HG03342 (cell line): ENCODE results near the gene TSPAN9.

Experiments used
- ATAC-seq: cut with Tn5 transposase; IDR thresholded peaks from one replicate; pipeline ENCODE4 v1.9.1; 2021; ENCODE audit warnings: mild to moderate bottlenecking, moderate library complexity; ENCODE audit not compliant: unreplicated experiment

TSPAN9 gene

DNA sequence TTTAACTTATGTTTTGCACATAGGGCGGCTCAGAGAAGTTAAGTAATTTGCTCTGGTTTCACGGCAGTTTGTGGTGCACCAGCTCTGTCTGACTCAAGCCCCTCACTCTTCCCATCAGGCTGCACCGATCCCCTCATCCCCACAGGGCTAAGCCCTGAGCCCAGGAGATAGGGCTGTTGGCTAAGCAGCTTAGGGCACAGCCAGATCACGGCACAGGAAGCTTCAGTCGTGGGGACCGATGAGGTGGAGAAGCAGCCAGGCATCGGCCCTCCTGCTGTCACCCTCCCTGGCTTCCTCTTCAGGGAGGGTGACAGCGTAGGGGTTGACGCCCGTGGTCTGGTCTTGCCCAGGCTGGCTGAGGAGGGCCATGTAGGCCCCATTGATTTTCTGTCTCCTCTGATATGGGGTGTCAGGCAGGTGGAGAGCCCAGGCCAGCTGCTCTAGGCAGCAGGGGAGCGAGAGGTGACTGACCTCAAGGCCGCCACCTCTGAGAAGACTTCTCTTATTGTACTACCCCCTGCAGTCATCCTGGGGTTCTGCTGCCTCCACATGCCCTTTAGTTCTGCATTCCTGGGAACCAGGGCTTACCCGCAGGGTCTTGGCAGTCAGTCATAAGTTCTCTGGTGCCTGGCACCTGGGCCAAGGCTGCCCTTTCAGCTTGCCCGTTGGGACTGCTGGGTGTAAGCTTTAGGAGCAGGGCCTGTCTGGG is 166.4 kb downstream of the TSPAN9 start:
- ATAC-seq = no peak

DNA sequence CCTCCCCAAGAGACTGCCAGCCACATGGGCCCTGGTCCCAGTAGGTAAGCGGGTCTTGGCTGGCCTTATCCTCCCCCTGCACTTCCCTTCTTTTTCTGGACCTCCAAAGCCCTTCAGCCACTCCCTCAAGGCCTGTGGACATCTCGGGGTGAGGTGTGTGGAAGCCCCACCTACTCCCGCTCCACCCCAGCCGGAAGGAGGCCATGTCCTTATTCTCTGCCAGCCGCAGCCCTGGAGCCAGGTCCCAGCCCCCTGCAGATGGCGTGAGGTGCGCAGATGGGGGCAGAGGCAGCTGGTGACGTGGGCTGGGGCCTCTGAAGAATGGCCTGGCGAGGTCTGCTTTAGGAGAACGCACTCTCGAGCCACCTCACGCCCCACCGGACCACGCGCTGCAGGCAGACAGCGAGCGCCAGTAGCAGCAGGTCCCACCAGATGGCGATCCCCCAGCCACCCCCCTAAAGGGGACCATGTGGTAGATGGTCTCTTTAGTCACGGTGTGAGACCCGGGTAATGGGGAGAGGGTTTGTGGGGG is 167.1 kb downstream of the TSPAN9 start:
- ATAC-seq = no peak

DNA sequence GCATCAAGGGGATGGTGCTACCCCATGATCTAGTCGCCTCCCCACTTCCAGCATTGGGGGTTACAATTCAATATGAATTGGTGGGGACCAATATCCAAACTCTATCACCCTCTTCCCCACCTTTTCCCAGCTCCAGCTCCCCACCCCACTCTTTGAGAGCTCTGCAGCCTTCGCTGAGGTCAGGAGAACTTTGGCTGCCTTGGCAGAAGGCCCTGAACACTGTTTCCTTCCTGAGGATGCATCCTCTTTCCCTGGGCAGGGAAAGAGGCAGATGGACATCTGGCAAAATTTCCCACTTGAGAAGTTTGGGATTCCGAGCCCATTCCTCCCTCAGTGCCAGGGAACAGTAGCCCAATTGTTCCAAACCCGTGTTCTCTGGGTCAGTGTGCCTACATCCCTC is 169.1 kb downstream of the TSPAN9 start:
- no peak for ATAC-seq

DNA sequence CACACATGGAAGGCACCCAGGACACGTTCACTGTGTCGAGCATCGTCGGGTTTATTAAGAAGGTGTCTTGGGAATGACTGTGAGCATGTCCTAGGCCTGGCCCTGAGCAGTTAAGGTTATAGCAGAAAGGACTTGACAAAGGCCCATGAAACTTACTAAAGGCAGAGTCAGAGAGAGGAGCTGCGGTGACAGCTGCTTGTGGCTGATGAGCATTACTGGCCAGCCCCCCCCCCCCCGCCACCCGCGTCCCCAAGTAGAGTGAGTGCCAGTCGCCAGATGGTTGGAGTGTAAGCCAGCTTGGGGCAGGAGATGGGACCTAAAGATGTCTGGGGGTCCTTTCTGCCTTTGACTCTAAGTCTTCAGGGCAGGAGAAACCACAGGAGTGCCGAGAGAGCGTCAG is 169.9 kb downstream of the TSPAN9 start:
- ATAC-seq = no peak

DNA sequence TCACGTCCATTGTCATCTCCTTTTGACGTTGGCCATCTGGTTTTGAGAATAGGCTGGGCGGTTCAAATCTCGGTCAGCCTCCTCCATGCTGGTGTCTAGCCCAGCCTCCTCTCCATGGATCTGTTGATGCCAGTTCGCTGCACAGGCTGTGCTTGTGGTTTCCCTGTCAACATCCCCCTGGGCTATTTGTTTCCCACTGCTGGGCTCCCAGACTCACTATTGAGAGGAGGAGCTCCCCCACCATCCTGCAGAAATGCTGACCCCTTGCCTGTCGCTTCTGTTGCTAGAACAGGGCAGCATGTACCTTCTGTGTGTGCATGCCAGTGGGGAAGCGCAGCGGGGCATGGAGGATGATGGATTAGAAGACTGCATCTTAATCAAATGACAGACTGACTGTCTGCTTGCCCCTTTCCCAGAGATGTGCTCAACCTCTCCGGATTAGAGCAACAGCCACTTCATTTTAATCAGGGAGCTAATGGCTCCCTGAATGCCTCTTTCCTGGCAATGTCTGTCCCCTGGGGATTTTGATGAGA is 170.5 kb downstream of the TSPAN9 start:
- no peak for ATAC-seq

DNA sequence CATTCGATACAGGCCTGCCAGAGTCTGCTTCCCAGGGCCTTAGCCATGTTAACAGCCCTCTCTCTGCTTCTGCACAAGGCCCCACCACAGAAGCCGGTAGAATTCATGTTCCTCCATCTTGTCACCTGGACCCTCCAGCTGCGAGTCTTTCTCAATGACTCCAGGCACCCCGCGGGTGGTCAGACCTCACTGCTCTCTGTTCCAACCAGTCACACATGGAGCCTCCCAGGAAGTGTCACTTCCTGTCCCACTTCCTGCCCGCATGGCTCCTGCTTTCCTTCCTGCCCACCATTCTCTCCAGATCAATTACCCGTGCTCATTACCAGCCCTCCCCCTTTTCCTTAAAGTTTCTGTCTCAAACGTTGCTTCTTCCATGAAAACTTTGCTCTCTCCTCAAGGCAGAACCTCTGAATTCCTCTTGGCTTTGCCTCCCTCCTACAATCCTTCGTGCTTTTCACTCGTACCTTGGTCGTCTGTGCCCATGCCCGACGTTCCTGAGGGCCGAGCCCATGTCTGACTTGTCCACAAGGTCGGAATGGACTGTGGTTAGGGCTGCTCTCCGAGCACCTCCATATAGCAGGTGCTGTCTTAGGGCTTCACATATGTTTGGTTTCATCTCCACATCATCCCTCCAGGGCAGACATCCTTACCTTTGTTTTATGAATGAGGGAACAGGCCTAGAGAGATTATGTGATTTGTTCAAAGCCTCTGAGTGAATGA is 172.1 kb downstream of the TSPAN9 start:
- ATAC-seq = no peak

DNA sequence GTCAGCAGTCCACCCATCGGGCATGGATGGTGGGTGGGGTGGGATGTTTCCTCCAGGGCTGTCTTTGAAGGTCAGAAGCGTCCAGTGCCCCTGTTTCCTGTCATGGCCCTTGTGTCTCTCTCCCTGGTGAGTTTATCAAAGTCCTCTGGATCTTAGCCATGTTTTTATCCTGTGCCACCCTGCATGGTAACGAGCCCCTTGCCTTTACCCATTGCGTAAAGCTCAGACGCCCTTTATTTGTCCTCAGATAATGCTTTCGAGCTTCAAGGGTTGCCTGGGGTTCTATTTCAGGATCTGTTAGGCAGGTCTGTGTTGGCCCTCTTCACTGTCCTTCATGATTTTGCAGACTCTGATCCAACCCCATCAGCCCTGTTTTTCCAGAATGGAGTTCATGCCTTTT is 172.9 kb downstream of the TSPAN9 start:
- no peak for ATAC-seq

DNA sequence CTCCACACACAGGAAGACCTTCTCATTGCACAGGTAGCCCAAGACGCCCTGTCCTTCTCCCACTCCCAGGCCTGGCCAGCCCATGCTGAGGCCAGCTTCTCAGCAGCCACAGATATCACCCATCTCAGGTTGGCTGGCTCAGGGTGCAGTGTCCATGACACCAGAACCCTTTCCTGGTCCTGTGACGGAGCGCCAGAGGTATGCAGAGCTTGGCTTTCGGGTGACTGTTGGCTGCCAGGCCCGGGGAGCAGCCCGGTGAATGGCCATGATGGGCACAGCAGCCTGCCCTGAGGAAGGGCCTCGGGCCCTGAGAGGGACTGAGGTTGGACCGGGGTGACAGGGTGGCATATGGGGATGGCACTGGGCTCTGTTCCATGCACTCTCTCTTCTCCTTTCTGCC is 173.4 kb downstream of the TSPAN9 start:
- ATAC-seq = no peak

DNA sequence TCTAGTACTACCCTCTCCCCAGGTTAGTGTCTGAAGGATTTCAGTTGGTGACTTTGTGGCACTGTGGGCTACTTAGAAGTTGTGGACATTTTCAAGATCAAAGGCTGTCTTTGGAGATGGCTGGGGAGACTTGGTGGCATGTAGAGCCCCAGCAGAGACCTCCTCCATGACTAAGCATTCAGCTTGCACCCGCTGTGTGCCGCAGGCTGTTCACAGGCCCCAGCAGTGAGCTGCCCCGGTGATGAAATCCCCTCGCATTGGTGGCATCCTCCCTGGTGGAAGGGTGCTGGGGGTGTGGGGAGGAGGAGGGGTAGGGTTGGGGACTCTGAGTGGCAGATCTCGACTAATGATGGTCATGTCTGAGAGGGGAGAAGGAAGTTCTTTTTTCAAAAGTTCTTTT is 173.9 kb downstream of the TSPAN9 start:
- no peak for ATAC-seq

DNA sequence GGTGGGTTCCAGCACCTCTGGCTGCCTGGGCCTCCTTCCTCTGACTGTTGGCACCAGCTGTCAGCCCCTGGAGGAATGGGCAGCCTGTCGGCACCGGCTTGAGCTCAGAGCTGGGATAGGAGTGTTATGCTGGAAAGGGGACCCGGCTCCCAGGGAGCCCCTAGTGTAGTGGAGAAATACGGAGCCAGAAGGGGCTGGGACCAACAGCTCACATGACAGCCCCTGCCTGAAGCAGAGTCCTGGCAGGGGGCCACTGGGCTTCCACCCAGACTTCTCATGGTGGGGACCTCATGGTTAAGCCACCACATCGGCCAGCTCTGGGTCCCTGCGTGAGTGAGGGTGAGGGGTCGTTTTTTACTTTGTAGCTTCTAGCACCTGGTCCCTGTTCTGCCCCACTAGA is 174.5 kb downstream of the TSPAN9 start:
- ATAC-seq = no peak

DNA sequence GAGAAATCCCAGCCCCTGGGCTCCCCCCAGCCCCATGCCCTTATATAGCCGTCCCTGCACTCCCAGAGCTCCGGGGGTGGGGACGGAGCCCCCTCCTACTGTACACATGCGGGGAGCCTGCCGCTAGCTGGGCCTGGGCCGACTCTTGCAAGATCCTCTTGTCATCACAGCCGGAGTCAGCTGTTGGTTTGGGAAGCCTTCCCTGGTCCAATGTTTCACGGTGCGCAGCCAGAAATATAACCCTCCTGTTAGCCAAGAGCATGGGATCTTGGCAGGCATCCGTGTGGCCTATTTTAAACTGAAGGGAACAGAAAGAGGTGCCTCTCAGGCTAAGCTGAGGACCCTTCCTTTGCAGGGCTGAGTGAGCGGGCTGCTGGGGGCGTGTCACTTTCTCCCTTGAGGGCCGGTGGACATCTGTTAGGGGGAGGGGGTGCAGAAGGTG is 175.3 kb downstream of the TSPAN9 start:
- ATAC-seq = no peak

DNA sequence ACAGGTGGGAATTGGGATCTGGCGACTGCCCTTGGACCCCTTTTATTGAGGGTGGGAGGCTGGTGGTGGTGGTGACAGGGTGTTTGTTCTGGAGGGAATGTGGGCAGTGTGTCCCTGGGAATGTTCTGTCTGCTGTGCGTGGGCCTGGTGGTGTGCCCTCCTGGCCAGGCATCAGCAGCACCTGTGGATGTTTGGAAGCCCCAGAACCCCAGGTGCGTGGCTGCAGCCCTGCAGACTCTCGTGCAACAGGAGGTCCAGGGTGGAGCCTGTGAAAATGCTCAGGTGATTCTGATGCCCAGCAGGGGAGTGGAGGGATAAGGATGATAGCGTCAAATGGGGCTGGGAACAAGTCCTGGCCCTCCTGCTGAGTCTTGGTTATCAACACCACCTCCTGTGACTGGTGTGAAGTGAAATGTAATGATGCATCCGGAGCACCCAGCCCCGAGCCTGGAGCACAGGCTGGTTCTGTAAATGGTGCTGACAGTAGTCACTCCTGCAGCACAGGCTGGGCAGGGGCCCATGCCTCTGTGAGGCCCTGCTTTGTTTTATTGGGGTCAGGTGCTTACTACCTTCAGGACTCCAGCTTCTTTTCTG is 176.6 kb downstream of the TSPAN9 start:
- ATAC-seq = no peak

DNA sequence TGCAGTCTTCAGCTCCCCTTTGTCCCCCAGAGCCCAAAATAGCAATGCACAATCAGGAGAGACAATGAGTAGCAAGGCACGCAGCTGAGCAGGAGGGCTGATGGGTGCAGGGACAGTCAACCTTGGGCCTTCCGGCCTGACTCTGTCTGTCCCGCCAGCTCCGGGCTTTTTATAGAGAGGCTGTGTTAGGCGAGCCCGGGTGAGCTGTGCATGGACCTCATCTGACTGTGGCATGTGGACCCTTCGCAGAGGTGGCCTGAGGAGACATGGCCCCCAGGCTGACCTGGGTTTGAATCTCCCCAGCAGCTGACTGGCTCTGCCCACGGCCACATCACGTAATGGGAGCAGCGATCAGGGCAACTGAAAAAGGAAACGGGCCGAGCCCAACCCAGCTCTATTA is 177.9 kb downstream of the TSPAN9 start:
- no peak for ATAC-seq

DNA sequence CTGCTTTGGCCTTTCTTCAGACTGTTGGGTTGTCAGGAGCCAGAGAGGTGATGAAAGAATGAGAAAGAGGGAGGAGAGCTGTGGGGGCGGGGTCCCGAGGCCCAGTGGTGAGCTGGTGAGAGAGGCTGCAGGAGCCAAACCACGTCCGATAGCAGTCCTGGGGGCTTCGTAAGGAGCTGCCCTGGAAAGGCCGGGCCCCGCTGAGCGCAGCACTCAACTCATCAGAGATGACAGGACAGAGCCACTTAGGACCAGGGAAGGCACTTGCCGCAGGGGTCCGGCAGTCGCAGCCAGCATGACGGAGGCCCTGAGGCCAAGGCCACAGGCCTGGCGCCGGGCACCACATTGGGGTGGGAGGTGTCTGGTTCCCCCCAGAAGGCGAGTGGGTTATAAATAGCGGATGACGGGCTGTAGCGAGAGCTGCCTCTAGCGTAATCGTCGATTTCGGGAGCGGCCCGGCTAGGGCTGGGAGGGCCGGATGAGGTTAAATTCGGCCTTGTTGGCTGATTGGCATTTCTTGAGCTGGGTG is 179.0 kb downstream of the TSPAN9 start:
- ATAC-seq = no peak

DNA sequence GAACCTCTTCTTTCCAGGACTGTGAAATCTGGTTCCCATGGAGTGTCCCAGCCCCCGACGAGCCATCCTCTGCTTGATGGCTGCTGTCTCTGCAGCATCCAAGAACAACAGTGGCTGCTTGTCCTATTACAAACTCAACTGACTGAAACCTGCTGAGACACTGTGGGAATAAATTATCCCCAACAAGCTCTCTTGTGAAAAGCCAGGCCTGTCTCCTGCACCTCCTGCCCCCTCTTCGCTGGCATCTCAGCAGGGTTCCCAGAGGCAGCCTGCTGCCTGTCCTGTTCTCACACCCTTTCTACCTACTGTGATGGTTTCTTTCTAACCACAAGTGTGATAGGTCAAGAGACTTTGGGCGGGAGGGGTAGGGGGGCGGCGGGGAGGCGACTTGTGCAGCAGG is 180.2 kb downstream of the TSPAN9 start:
- no peak for ATAC-seq

DNA sequence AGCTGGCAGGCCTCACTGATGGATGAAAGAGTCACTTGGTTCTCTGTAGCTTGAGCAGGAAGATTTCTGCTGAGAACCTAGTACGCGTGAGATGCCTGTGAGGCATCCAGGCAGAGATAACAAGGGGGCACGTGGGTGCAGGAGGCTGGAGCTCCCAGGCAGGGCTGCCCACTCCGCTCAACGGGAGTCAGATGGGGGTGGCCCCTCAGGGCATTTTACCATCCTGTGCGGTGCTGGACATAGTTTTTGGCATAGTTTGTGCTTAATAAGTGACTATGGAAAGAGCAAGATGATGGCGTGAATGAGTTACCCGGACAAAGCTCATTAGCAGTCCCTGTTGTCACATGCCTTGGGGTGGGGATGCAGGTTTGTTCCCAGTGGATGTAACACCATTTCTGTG is 182.8 kb downstream of the TSPAN9 start:
- ATAC-seq = no peak

DNA sequence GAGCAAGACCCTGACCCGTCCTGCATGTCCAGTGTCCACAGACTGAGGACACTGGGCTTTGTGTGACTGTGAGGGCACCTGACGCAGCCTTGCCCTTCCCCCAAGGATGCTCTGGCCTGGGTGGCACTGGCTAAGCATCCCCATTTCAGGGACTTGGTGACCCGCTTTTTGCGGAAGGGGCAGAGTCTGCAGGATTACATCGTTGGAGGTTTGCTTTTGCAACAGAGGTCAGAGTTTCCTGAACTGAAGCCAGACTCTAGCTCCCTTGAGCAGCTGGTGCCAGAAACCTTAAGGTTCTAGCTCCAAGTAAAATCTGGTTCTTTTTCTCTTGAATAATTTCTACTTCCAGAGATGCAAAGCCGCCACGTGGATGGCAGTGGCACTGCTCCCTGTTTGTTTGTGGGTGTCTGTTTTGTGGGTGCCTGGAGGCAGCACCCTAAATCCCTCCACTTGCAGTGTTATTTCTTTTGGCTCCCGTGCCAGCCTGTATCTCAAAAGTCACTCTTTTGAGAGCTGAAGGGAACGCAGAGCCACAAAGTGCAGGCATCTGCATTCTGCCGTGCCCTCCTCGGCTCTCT is 184.7 kb downstream of the TSPAN9 start:
- ATAC-seq = no peak

DNA sequence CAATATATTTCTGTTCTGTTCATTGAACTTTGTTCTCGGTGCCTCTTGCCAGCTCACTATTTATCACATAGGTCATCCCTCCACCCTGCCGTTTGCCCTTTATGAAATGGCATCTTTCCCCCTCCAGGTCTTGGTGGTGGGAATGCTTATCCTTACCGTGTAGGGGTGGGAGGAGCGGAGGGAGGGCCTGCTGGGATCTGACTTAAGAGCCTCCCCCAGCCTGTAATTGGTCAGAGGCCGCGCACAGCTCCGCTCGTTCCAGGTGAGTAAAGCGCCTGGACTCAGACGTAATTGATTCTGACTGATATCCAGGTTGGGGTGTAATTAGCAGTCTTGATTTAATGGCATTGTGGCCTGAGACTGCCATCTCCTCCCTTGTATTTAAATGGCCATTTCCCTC is 185.3 kb downstream of the TSPAN9 start:
- ATAC-seq = no peak

DNA sequence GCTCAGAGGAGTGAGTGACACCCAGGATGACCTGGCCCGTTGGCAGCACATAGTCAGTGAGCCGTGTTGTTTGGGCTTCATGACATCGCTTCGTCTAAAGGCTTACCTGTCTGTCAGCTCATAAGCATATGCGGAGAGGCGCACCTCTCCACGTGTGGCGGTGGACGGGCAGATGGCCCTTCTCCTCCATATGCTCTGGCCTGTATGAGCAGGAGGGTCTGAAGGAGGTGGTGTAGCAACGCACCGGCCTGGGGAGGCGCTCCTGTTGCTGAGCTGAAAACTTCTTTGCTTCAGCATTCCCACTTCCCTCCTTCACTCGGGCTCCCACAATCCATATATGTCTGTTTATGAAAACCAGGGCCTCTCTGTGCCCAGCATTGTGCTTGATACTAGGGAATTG is 186.1 kb downstream of the TSPAN9 start:
- no peak for ATAC-seq

DNA sequence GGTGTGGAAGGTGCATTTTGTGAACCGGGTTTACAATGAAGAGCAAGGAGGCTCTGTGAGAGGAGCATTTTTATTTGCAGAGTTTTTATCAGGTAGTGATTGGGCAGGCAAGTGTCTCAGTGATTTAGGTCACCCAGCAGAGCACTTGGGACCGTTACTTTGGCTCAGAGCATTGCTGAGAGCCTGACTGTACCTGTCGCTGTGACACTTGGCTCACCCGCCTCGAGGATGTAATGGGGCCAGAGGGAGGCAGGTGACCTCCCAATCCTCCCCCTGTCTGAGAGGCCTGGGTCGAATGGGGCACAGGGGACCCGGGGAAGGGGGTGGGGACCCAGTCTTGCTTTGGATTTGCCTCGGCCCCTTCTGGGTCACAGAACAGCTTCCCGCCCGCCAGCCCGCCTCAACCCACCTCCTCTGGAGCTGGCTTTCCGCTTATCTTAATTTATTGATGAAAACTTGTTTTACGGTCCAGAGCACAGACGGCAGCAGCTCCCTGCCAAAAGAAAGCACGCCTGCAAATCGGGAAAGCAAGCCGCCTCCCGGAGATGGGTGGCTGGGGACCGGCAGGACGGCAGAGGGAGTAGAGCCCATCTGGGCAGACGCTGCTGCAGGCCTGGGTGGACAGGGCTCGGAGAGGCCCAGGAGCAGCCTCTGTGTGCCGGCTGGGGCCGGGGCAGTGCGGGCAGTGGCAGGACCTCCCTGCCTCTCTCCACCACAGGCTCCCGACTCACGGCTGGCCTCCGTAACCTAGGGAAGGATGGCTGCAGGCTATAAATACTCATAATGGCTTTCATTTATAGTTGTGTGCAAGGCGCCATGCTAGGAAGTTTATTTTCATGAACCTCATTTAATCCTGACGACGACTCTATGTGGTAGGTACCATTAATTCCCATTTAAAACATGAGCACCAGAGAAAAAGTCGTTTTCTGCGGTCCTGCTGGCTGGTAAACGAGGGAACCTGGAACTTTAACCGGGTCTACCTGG is 187.1 kb downstream of the TSPAN9 start:
- ATAC-seq = no peak
